IPS-NIHi11 (cell line): ENCODE measurements around the gene SAT1.

Experiments used
- DNase-seq: peaks from one replicate; pipeline ENCODE4 v3.0.0; 2012; ENCODE audit warnings: mixed read lengths, low spot score

SAT1 gene

GRCh38 chrX:23776363-23776762 is 6.6 kb upstream of the SAT1 start:
- no peak for DNase-seq

GRCh38 chrX:23779025-23779424 is 3.9 kb upstream of the SAT1 start:
- DNase-seq, result no peak

- no peak for DNase-seq
Observed at GRCh38 chrX:23782455-23782854, 518 bp upstream of the SAT1 start.

GRCh38 chrX:23783589-23784469 is 856 bp downstream of the SAT1 start:
- no peak for DNase-seq

- no peak for DNase-seq
Observed at GRCh38 chrX:23784470-23785331, 1.7 kb downstream of the SAT1 start.

GRCh38 chrX:23785580-23785979 is 2.6 kb downstream of the SAT1 start:
- no peak for DNase-seq

- DNase-seq, result no peak
Observed at GRCh38 chrX:23786268-23786815, 3.4 kb downstream of the SAT1 start.

GRCh38 chrX:23787745-23788118 is 4.8 kb downstream of the SAT1 start:
- no peak for DNase-seq

GRCh38 chrX:23788521-23788920 is 5.5 kb downstream of the SAT1 start:
- no peak for DNase-seq

- no peak for DNase-seq
Observed at GRCh38 chrX:23788946-23789345, 6.0 kb downstream of the SAT1 start.

GRCh38 chrX:23789386-23790154 is 6.6 kb downstream of the SAT1 start:
- no peak for DNase-seq

- no peak for DNase-seq
Observed at GRCh38 chrX:23790155-23790497, 7.2 kb downstream of the SAT1 start.

GRCh38 chrX:23792861-23793553 is 10.0 kb downstream of the SAT1 start:
- no peak for DNase-seq

- DNase-seq, result no peak
Observed at GRCh38 chrX:23795221-23795620, 12.2 kb downstream of the SAT1 start.

- DNase-seq, result no peak
Observed at GRCh38 chrX:23797371-23798128, 14.6 kb downstream of the SAT1 start.

- no peak for DNase-seq
Observed at GRCh38 chrX:23799469-23800065, 16.6 kb downstream of the SAT1 start.

- DNase-seq, result no peak
Observed at GRCh38 chrX:23802431-23802830, 19.5 kb downstream of the SAT1 start.

GRCh38 chrX:23803931-23804381 is 21.0 kb downstream of the SAT1 start:
- DNase-seq, result no peak

- DNase-seq, result no peak
Observed at GRCh38 chrX:23804578-23804977, 21.6 kb downstream of the SAT1 start.

- DNase-seq, result no peak
Observed at GRCh38 chrX:23805389-23805788, 22.4 kb downstream of the SAT1 start.
